Natural killer cell (primary cell): ENCODE results near the gene GSTA2. TPM values are rescaled to one million over a fixed set of nuclear protein-coding genes. Genes with fewer than 3 reads are reported as not detected.
"Not testable (repeated sequence)": the region's sequence is repeated elsewhere in the genome, so short reads cannot be mapped to it uniquely, and the experiment has no call there.

ENCODE experiments used
- ATAC-seq, 3 donors: fragments of 150-1000 bp in 2 of 3; fragments of 200-7000 bp in 1 of 3; cut with Tn5 transposase; 1 replicate in 1 of 3; 2 replicates in 2 of 3; pipeline ENCODE4 v1.10.0; 2021; ENCODE audit warnings: mild to moderate bottlenecking in 2 of 3, moderate library complexity in 2 of 3
- DNase-seq, 2 donors: peaks; one replicate each; pipeline versions ENCODE4 v3.0.0 to v3.0.0-alpha.2; 2013 to 2021; ENCODE audit warnings: mixed read lengths in 1 of 2
- H3K27ac ChIP-seq: one replicate; pipeline ENCODE4 v1.5.1; 2013; ENCODE audit warnings: mild to moderate bottlenecking, low read length
- H3K27me3 ChIP-seq: one replicate; pipeline ENCODE4 v1.6.1; 2013; ENCODE audit warnings: low read length; ENCODE audit not compliant: control insufficient read depth, insufficient read depth
- H3K36me3 ChIP-seq: one replicate; pipeline ENCODE4 v1.6.1; 2013; ENCODE audit warnings: low read length; ENCODE audit not compliant: control insufficient read depth, insufficient read depth
- H3K4me1 ChIP-seq: one replicate; pipeline ENCODE4 v1.6.1; 2013; ENCODE audit warnings: low read length; ENCODE audit not compliant: control insufficient read depth, insufficient read depth
- H3K4me3 ChIP-seq: one replicate; pipeline ENCODE4 v1.5.1; 2013; ENCODE audit warnings: low read length
- H3K9me3 ChIP-seq: one replicate; pipeline ENCODE4 v1.6.1; 2013; ENCODE audit warnings: low read length; ENCODE audit not compliant: control insufficient read depth, insufficient read depth
- H3K27ac Mint-ChIP-seq, 2 donors: one replicate each; pipeline ENCODE4 v1.8.0; 2022; ENCODE audit warnings: mild to moderate bottlenecking in 2 of 2, mixed read lengths in 2 of 2, moderate library complexity in 1 of 2
- H3K27me3 Mint-ChIP-seq, 2 donors: one replicate each; pipeline ENCODE4 v1.8.0; 2022; ENCODE audit warnings: low read depth in 2 of 2, mixed read lengths in 2 of 2
- H3K36me3 Mint-ChIP-seq: one replicate; pipeline ENCODE4 v1.8.0; 2022; ENCODE audit warnings: mixed read lengths
- H3K4me1 Mint-ChIP-seq, 2 donors: one replicate each; pipeline ENCODE4 v1.8.0; 2022; ENCODE audit warnings: mixed read lengths in 2 of 2
- H3K4me3 Mint-ChIP-seq: one replicate; pipeline ENCODE4 v1.8.0; 2022; ENCODE audit warnings: mild to moderate bottlenecking, moderate library complexity, mixed read lengths
- H3K9me3 Mint-ChIP-seq, 2 donors: one replicate each; pipeline ENCODE4 v1.8.0; 2022; ENCODE audit warnings: mixed read lengths in 2 of 2
- CTCF ChIP-seq: fragments of 200-600 bp; IDR thresholded peaks from one replicate; pipeline ENCODE4 v1.8.0; 2022; ENCODE audit warnings: antibody characterized with exemption
- WGBS: methylation state at CpG from one replicate; pipeline ENCODE4 v1.1.7; 2013; ENCODE audit warnings: missing lambda C conversion rate; ENCODE audit not compliant: insufficient coverage; 5-methylcytosine and 5-hydroxymethylcytosine counted together
- intact Hi-C: fragments of 100-400 bp; cut with micrococcal nuclease; formaldehyde crosslinking; loops from one replicate; pipeline ENCODE4 v1.14.2; 2022
- total RNA-seq, 4 donors: library from RNA; stranded (reverse); fragments of 120-200 nt in 1 of 4; gene quantifications; one replicate each; pipeline versions ENCODE4 v1.2.3 to v1.2.4, GENCODE V29; 2013 to 2022

GSTA2 gene
- total RNA-seq, 3 donors from 2014 or later (not counting 1 experiment from before 2014, with no cell fraction given), result not detected

- Histone ChIP-seq H3K9me3 (no peaks in the 10 kb centered on the region), H3K27me3 (no peaks in the 10 kb centered on the region), H3K4me1 (no peaks in the 10 kb centered on the region), H3K36me3 (no peaks in the 10 kb centered on the region), H3K27ac (no peak overlapping the region), H3K4me3 (no peak overlapping the region)
- intact Hi-C loops, result no loop called here
- no peak overlapping the region for H3K27ac Mint-ChIP-seq
- no peak for ATAC-seq
- TF ChIP-seq CTCF, result no peak
- H3K9me3 Mint-ChIP-seq, result no peaks in the 10 kb centered on the region
- peaks cover 24 to 25% of the 10 kb centered on the region in 2 donors for H3K27me3 Mint-ChIP-seq
- no peak overlapping the region for H3K4me3 Mint-ChIP-seq
- no peak for DNase-seq
- no peaks in the 10 kb centered on the region for H3K4me1 Mint-ChIP-seq
- no peaks in the 10 kb centered on the region for H3K36me3 Mint-ChIP-seq
Measured at GRCh38 chr6:52752310-52752709, 11.0 kb downstream of the GSTA2 start.

GRCh38 chr6:52749556-52750152, 13.6 kb downstream of the GSTA2 start:
- intact Hi-C loops, result no loop called here
- no peaks in the 10 kb centered on the region for H3K27me3 ChIP-seq
- Mint-ChIP-seq H3K9me3 (no peaks in the 10 kb centered on the region), H3K27ac (no peak overlapping the region), H3K27me3 (peaks cover 16 to 37% of the 10 kb centered on the region in 2 donors), H3K4me3 (no peak overlapping the region), H3K4me1 (no peaks in the 10 kb centered on the region), H3K36me3 (no peaks in the 10 kb centered on the region)
- ATAC-seq (no peak), DNase-seq (no peak)
- WGBS, result 88% methylated on average over 2 of the region's 2 CpGs
- H3K4me3 ChIP-seq, result no peak overlapping the region
- no peaks in the 10 kb centered on the region for H3K4me1 ChIP-seq
- no peaks in the 10 kb centered on the region for H3K9me3 ChIP-seq
- H3K36me3 ChIP-seq, result no peaks in the 10 kb centered on the region
- no peak overlapping the region for H3K27ac ChIP-seq
- TF ChIP-seq CTCF, result no peak

GRCh38 chr6:52747301-52747700, 16.0 kb downstream of the GSTA2 start:
- H3K27ac ChIP-seq, H3K36me3 ChIP-seq, H3K36me3 Mint-ChIP-seq, DNase-seq, H3K9me3 Mint-ChIP-seq, H3K27ac Mint-ChIP-seq, H3K4me1 Mint-ChIP-seq, ATAC-seq, H3K9me3 ChIP-seq, intact Hi-C loops, H3K4me3 Mint-ChIP-seq, H3K27me3 ChIP-seq, H3K4me1 ChIP-seq, H3K4me3 ChIP-seq: not testable (repeated sequence)
- WGBS, result 83% methylated on average over 3 of the region's 3 CpGs
- H3K27me3 Mint-ChIP-seq, result peaks cover 26 to 44% of the 10 kb centered on the region in 2 donors

- H3K27ac Mint-ChIP-seq, result no peak overlapping the region
- Histone ChIP-seq H3K36me3 (no peaks in the 10 kb centered on the region), H3K27ac (no peak overlapping the region), H3K27me3 (no peaks in the 10 kb centered on the region), H3K9me3 (no peaks in the 10 kb centered on the region), H3K4me1 (no peaks in the 10 kb centered on the region), H3K4me3 (no peak overlapping the region)
- H3K9me3 Mint-ChIP-seq, result no peaks in the 10 kb centered on the region
- DNase-seq (no peak), ATAC-seq (no peak)
- H3K36me3 Mint-ChIP-seq, result no peaks in the 10 kb centered on the region
- H3K27me3 Mint-ChIP-seq, result peaks cover 24 to 46% of the 10 kb centered on the region in 2 donors
- TF ChIP-seq CTCF, result no peak
- H3K4me1 Mint-ChIP-seq, result no peaks in the 10 kb centered on the region
- WGBS, result 80% methylated on average over 4 of the region's 4 CpGs
- H3K4me3 Mint-ChIP-seq, result no peak overlapping the region
- intact Hi-C loops, result no loop called here
Measured at GRCh38 chr6:52746213-52746612, 17.1 kb downstream of the GSTA2 start.
